ENCODE measurements around the gene PRDM16. TPM values are rescaled to one million over a fixed set of nuclear protein-coding genes. Genes with fewer than 3 reads are reported as not detected.

Gene PRDM16
- total and polyA plus RNA-seq, 2 of the 13 experiments (the other 11 are each of a cell fraction or from before 2014, with no cell fraction given), result 0.15 to 0.81 TPM

DNA sequence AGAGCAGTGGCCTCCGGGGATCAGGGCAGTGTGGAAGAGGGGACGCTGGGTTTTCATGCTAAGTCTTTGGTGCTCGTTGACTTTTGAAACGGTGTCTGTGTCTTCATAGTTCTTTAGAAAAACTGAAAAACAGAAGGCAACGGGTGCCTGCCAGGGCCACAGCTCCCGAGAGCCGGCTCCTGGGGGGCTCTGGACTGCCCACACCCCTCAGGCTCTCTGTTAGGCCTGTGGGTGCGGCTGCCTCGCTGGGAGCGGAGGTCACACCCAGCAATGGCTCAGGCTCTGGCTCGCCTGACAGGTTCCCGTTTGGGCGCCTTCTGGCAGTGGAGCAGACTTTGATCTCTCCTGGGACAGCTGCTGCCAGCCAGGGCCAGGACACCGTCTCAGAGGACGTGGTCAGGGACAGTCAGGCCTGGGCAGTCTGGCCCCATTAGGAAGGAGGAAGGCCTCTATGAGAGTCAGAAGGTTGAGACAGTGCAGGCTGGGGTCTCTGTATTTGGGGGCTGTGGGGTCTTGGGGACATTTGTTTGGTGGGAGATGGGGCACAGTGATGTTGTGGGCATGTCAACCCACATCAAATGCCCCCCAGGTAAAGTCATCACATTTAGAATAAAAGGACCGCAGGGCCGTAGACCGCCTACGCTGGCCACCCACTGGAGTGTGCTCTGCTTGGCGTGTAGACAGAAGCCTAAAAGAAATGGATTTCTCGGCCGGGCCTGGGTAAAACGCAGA, 391.1 kb downstream of the PRDM16 start:
- peak; percentile 55 for ATAC-seq
- TF ChIP-seq ZNF614 (CRISPR knock-in tag; IDR thresholded peaks at IDR 0.05; ENCODE audit: borderline replicate concordance) (0 out of 2 replicates have a peak, but pooled peaks have one; percentile 13), GATAD1 (CRISPR knock-in tag; IDR thresholded peaks at IDR 0.05) (peak; percentile 20; the same call in 1 of the 2 replicates), ARHGAP35 (CRISPR knock-in tag; IDR thresholded peaks at IDR 0.05; ENCODE audit: borderline replicate concordance) (no peak), ZNF747 (CRISPR knock-in tag; IDR thresholded peaks at IDR 0.05; ENCODE audit: borderline replicate concordance) (0 out of 2 replicates have a peak, but pooled peaks have one; percentile 64), HNF4G (IDR thresholded peaks at IDR 0.05; ENCODE audit: borderline replicate concordance, low read depth, low read length) (peak; percentile 83), HNF4G (CRISPR knock-in tag; IDR thresholded peaks at IDR 0.05; ENCODE audit: borderline replicate concordance, low read depth) (peak; percentile 52; the same call in 1 of the 2 replicates), ZNF335 (CRISPR knock-in tag; IDR thresholded peaks at IDR 0.05) (no peak), ZNF644 (CRISPR knock-in tag; IDR thresholded peaks at IDR 0.05; ENCODE audit: low read depth) (peak; percentile 51; the same call in 1 of the 2 replicates), MTERF4 (CRISPR knock-in tag; IDR thresholded peaks at IDR 0.05) (0 out of 2 replicates have a peak, but pooled peaks have one; percentile 6), NR2C2 (CRISPR knock-in tag; IDR thresholded peaks at IDR 0.05; ENCODE audit: borderline replicate concordance) (peak; percentile 42; the same call in 1 of the 2 replicates), ZNF331 (CRISPR knock-in tag; IDR thresholded peaks at IDR 0.05) (peak; percentile 54; the same call in 1 of the 2 replicates)
- TF ChIP-seq, protein P1, sequence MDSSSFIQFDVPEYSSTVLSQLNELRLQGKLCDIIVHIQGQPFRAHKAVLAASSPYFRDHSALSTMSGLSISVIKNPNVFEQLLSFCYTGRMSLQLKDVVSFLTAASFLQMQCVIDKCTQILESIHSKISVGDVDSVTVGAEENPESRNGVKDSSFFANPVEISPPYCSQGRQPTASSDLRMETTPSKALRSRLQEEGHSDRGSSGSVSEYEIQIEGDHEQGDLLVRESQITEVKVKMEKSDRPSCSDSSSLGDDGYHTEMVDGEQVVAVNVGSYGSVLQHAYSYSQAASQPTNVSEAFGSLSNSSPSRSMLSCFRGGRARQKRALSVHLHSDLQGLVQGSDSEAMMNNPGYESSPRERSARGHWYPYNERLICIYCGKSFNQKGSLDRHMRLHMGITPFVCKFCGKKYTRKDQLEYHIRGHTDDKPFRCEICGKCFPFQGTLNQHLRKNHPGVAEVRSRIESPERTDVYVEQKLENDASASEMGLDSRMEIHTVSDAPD (CRISPR knock-in tag; IDR thresholded peaks at IDR 0.05), result no peak
- TF ChIP-seq, protein P2, sequence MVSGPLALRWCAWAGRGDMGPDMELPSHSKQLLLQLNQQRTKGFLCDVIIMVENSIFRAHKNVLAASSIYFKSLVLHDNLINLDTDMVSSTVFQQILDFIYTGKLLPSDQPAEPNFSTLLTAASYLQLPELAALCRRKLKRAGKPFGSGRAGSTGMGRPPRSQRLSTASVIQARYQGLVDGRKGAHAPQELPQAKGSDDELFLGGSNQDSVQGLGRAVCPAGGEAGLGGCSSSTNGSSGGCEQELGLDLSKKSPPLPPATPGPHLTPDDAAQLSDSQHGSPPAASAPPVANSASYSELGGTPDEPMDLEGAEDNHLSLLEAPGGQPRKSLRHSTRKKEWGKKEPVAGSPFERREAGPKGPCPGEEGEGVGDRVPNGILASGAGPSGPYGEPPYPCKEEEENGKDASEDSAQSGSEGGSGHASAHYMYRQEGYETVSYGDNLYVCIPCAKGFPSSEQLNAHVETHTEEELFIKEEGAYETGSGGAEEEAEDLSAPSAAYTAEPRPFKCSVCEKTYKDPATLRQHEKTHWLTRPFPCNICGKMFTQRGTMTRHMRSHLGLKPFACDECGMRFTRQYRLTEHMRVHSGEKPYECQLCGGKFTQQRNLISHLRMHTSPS (CRISPR knock-in tag; IDR thresholded peaks at IDR 0.05; ENCODE audit: low read depth), result peak; percentile 73
- TF ChIP-seq, protein P3, sequence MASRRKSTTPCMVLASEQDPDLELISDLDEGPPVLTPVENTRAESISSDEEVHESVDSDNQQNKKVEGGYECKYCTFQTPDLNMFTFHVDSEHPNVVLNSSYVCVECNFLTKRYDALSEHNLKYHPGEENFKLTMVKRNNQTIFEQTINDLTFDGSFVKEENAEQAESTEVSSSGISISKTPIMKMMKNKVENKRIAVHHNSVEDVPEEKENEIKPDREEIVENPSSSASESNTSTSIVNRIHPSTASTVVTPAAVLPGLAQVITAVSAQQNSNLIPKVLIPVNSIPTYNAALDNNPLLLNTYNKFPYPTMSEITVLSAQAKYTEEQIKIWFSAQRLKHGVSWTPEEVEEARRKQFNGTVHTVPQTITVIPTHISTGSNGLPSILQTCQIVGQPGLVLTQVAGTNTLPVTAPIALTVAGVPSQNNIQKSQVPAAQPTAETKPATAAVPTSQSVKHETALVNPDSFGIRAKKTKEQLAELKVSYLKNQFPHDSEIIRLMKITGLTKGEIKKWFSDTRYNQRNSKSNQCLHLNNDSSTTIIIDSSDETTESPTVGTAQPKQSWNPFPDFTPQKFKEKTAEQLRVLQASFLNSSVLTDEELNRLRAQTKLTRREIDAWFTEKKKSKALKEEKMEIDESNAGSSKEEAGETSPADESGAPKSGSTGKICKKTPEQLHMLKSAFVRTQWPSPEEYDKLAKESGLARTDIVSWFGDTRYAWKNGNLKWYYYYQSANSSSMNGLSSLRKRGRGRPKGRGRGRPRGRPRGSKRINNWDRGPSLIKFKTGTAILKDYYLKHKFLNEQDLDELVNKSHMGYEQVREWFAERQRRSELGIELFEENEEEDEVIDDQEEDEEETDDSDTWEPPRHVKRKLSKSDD (CRISPR knock-in tag; IDR thresholded peaks at IDR 0.05; ENCODE audit: low read depth), result 0 out of 2 replicates have a peak, but pooled peaks have one; percentile 8

More for the DNA sequence above, 391.1 kb downstream of the PRDM16 start:
- Histone ChIP-seq H3K79me2 (ENCODE audit: insufficient read depth, low read length) (peaks cover 43% of the 10 kb centered on the region), H3K4me3 (replicated peaks in 1 of 3; ENCODE audit: insufficient read depth in 1 of 3, low read depth in 2 of 3, low read length in 3 of 3) (peak overlapping the region; percentile 32 to 66 (median 36); a peak in 5 of 6 replicates), H4K20me1 (ENCODE audit: insufficient read depth, low read length) (no peaks in the 10 kb centered on the region), H3K9me3 (ENCODE audit: low read length) (no peaks in the 10 kb centered on the region), H3K36me3 (replicated peaks in 1 of 2; ENCODE audit: control insufficient read depth in 1 of 2, insufficient read depth in 2 of 2, low read length in 2 of 2) (peaks cover 0 to 6% of the 10 kb centered on the region in 2 experiments; a peak in 4 of 5 replicates), H2AFZ (ENCODE audit: low read length) (no peak overlapping the region), H3K4me2 (ENCODE audit: low read depth, low read length) (peak overlapping the region; percentile 99), H3K4me1 (ENCODE audit: insufficient read depth, low read length) (peaks cover 66% of the 10 kb centered on the region), H3K27ac (ENCODE audit: extremely low read length, insufficient read depth, low read length) (peak overlapping the region; percentile 98), H3K27me3 (ENCODE audit: control insufficient read depth in 1 of 2, insufficient read depth in 2 of 2, low read length in 2 of 2) (no peaks in the 10 kb centered on the region), H3K9ac (ENCODE audit: insufficient read depth, low read depth, low read length) (peak overlapping the region; percentile 86)
- in situ Hi-C loops (cut with HindIII; ENCODE audit: extremely low pct_ligation_motif_present, low pct_unique_long_range_greater_than_20kb) (no loop called here), intact Hi-C loops (cut with micrococcal nuclease; ENCODE audit: unreplicated experiment) (no loop called here)
- WGBS (ENCODE audit: low lambda C conversion rate), result 12% methylated on average over 9 of the region's 23 CpGs
- BruUV-seq (replicated peaks), result no TSS peak
- DNase-seq (ENCODE audit: low spot score) (peak; percentile 75), FAIRE-seq (peak; percentile 63)
- CTCF ChIA-PET (ENCODE audit: low intra/inter-chr PET ratio, low total read pairs), result interaction anchor here (0.7 kb wide), 1 partner anchor 24 kb away, joined by 3 read pairs; no protein-coding TSS in a partner anchor
- POLR2A ChIA-PET, result interaction anchor here (0.6 to 11.4 kb wide), 6 partner anchors 12 to 140 kb away, joined by 3 to 282 read pairs (median 4); no protein-coding TSS in a partner anchor
